Lower lobe of right lung (tissue), 2 donors: ENCODE data around the gene HOXA4. TPM values are rescaled to one million over a fixed set of nuclear protein-coding genes. Genes with fewer than 3 reads are reported as not detected.

Source experiments
- ATAC-seq, 2 donors: fragments of 200-7000 bp; cut with Tn5 transposase; one replicate each; pipeline ENCODE4 v1.9.1; 2020 to 2022; ENCODE audit warnings: mild to moderate bottlenecking in 2 of 2, moderate library complexity in 2 of 2
- DNase-seq: peaks from one replicate; pipeline ENCODE4 v3.0.0-alpha.2; 2020
- H3K27ac ChIP-seq: fragments of 200-600 bp; one replicate; pipeline ENCODE4 v1.8.0; 2022
- H3K27me3 ChIP-seq: fragments of 200-600 bp; one replicate; pipeline ENCODE4 v1.8.0; 2022; ENCODE audit warnings: low read depth
- H3K36me3 ChIP-seq: fragments of 200-600 bp; one replicate; pipeline ENCODE4 v1.8.0; 2022; ENCODE audit warnings: mild to moderate bottlenecking
- H3K4me1 ChIP-seq: fragments of 200-600 bp; one replicate; pipeline ENCODE4 v1.8.0; 2022
- H3K4me3 ChIP-seq: fragments of 200-600 bp; one replicate; pipeline ENCODE4 v1.8.0; 2022; ENCODE audit warnings: mild to moderate bottlenecking
- H3K9me3 ChIP-seq: fragments of 200-600 bp; one replicate; pipeline ENCODE4 v1.8.0; 2022
- CTCF ChIP-seq: fragments of 200-600 bp; IDR thresholded peaks from one replicate; pipeline ENCODE4 v1.8.0; 2022; ENCODE audit warnings: antibody characterized with exemption, mild to moderate bottlenecking
- intact Hi-C: fragments of 100-400 bp; cut with DNase I; formaldehyde crosslinking; loops from one replicate; pipeline ENCODE4 v1.11.0; 2022
- total RNA-seq: library from RNA; stranded (reverse); fragmentation: NEBNext Ultra II Directional; extraction: Animal tissue kit (Norgen Biotek cat#: 25700); gene quantifications from one replicate; pipeline ENCODE4 v1.2.1, GENCODE V29; 2021
- donor health status: DM: no; HTN: yes; CAD: no; lungs with severe emphysema.

The HOXA4 gene
- total RNA-seq, 1 donor from 2014 or later = 8.5 TPM

DNA sequence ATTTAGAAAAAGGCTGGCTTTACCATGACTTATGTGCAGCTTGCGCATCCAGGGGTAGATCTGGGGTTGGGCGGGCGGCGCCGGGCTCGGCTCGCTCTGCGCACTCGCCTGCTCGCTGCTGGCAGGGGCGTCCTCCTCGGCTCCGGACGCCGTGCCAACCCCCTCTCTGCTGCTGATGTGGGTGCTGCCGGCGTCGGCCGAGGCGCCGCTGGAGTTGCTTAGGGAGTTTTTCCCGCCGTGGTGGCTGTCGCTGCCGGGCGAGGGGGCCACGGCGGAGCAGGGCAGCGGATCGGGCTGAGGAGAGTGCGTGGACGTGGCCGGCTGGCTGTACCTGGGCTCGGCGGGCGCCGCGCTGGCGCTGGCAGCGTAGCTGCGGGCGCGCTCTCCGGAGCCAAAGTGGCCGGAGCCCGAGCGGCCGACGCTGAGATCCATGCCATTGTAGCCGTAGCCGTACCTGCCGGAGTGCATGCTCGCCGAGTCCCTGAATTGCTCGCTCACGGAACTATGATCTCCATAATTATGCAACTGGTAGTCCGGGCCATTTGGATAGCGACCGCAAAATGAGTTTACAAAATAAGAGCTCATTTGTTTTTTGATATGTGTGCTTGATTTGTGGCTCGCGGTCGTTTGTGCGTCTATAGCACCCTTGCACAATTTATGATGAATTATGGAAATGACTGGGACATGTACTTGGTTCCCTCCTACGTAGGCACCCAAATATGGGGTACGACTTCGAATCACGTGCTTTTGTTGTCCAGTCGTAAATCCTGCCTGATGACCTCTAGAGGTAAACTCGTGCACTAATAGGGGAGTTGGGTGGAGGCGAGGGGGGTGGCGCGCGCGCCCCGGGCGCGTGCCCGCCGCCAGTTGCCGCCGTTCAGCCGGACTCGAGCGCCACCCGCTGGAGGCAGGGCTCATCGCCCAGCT is 12.7 kb upstream of the HOXA4 start, which contains the start of gene HOXA5:
HOXA5 (minus strand) TSS at position 659 of the 927 bp plus-strand sequence; CDS start at position 585, 74 bp downstream.
- TF ChIP-seq CTCF = peak; percentile 85
- intact Hi-C loops = loop anchor here (5.0 kb wide), 1 partner anchor 286 kb away; no protein-coding TSS in a partner anchor
- DNase-seq = no peak
- Histone ChIP-seq H3K27me3 (peaks cover 68% of the 10 kb centered on the region), H3K9me3 (no peaks in the 10 kb centered on the region), H3K36me3 (no peaks in the 10 kb centered on the region), H3K27ac (peak within 1 kb of the TSS; percentile 95), H3K4me1 (peaks cover 18% of the 10 kb centered on the region), H3K4me3 (peak within 1 kb of the TSS; percentile 70)
- ATAC-seq = peak; percentile 79 to 81

GRCh38 chr7:27142580-27143022 is 12.0 kb upstream of the HOXA4 start:
- intact Hi-C loops = loop anchor here (5.0 kb wide), 1 partner anchor 285 kb away; no protein-coding TSS in a partner anchor
- Histone ChIP-seq H3K4me1 (peaks cover 15% of the 10 kb centered on the region), H3K4me3 (peak overlapping the region; percentile 70), H3K27me3 (peaks cover 61% of the 10 kb centered on the region), H3K27ac (peak overlapping the region; percentile 95), H3K36me3 (no peaks in the 10 kb centered on the region), H3K9me3 (no peaks in the 10 kb centered on the region)
- no peak for DNase-seq
- TF ChIP-seq CTCF = no peak
- peak in 1 of 2 donors; percentile 6 for ATAC-seq

DNA sequence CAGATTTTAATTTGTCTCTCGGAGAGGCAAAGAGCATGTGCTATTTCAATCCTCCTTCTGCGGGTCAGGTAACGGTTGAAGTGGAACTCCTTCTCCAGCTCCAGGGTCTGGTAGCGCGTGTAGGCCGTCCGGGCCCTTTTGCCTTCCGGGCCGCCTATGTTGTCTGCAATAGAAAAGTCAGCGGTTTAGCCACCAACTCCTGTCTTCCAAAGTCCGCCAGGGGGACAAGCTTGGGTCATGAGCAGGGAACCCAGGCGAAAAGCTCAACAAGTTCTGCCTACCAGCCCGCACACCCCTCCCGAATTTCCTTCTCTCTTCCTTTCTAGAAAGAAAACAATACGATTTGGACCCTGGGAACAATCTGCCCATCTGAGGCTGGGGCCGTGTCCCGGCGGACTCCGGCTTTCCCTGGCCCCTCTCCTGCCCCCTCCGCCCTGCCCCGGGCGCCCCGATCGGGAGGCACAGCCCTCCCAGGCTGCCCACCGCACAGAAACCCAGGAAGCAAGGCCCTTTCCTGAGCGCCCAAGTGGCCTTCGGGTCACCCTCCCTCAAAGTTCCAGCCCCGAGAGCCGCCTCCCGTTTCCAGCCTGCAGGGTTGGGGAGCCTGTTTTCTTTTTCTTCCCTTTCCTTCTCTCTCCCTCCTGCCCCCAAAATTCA is 11.5 kb upstream of the HOXA4 start:
- no peak for TF ChIP-seq CTCF
- intact Hi-C loops = loop anchor here (5.0 kb wide), 1 partner anchor 285 kb away; no protein-coding TSS in a partner anchor
- Histone ChIP-seq H3K27ac (peak overlapping the region; percentile 95), H3K27me3 (peaks cover 57% of the 10 kb centered on the region), H3K36me3 (no peaks in the 10 kb centered on the region), H3K4me1 (peaks cover 10% of the 10 kb centered on the region), H3K4me3 (peak overlapping the region; percentile 70), H3K9me3 (no peaks in the 10 kb centered on the region)
- no peak for DNase-seq
- ATAC-seq = no peak

DNA sequence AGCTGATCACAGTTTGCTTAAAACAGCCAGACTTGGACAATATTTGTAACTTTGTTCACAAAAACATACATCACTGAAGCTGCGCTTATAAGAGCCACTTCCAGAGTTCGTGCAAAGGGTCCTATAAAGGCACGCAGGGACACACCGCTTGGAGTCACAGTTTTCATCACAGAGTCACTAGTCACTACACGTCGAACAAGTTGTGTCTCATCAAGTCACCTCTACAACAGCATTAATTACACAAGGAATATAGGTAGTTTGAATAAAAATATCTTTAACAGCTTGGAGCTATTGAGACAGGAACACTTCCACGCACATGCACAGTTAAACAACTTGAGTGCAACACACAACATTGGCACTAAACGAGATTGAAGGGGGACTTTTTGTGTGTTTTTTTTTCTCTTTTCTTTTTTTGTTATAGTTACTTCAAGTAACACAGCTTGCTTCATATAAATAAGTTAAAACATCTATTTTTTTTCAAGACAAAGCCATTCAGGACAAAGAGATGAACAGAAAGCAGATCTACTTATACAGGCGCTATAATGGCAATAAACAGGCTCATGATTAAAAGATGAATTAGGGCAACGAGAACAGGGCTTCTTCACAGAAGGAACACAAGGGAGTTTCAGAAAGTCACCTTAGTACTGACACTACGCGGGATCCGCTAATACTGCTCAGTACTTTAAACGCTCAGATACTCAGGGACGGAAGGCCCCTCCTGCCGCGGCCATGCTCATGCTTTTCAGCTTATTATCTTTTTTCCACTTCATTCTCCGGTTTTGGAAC is 10.8 kb upstream of the HOXA4 start:
- Histone ChIP-seq H3K4me1 (peaks cover 7% of the 10 kb centered on the region), H3K4me3 (peak overlapping the region; percentile 70), H3K36me3 (no peaks in the 10 kb centered on the region), H3K9me3 (no peaks in the 10 kb centered on the region), H3K27me3 (peaks cover 57% of the 10 kb centered on the region), H3K27ac (peak overlapping the region; percentile 95)
- no peak for TF ChIP-seq CTCF
- ATAC-seq = no peak
- intact Hi-C loops = loop anchor here (5.0 kb wide), 1 partner anchor 284 kb away; no protein-coding TSS in a partner anchor
- DNase-seq = no peak
